HepG2 (cell line): Measurements from ENCODE around the gene CSF3R. TPM values are rescaled to one million over a fixed set of nuclear protein-coding genes. Genes with fewer than 3 reads are reported as not detected.

Source experiments
- BCL6 ChIP-seq: IDR thresholded peaks from 2 replicates; pipeline ENCODE4 v1.6.1; 2016; ENCODE audit warnings: missing genetic modification reagents, missing compliant biosample characterization
- ESRRA ChIP-seq: sonication (generic); formaldehyde crosslinking; IDR thresholded peaks from 2 replicates; pipeline ENCODE4 v1.5.1; 2020; ENCODE audit warnings: mild to moderate bottlenecking, low read depth, missing genetic modification reagents
- EZH2 ChIP-seq: conservative IDR thresholded peaks from 2 replicates; pipeline ENCODE4 v1.6.1; 2012; ENCODE audit warnings: mild to moderate bottlenecking, low read depth, low read length, moderate library complexity
- FOXP1 ChIP-seq, 2 experiments: fragments of 450-650 bp in 1 of 2; IDR thresholded peaks; 2 replicates each; pipeline ENCODE4 v1.6.1; 2017 to 2018; ENCODE audit warnings: antibody characterized with exemption in 1 of 2
- GLI4 ChIP-seq: sonication (generic); formaldehyde crosslinking; IDR thresholded peaks from 2 replicates; pipeline ENCODE4 v1.5.1; 2020; ENCODE audit warnings: missing genetic modification reagents, mild to moderate bottlenecking, moderate library complexity, borderline replicate concordance
- HDAC2 ChIP-seq: sonication (generic); formaldehyde crosslinking; IDR thresholded peaks from 2 replicates; pipeline ENCODE4 v1.4.0; 2020; ENCODE audit warnings: missing genetic modification reagents
- IKZF4 ChIP-seq: sonication (generic); formaldehyde crosslinking; IDR thresholded peaks from 2 replicates; pipeline ENCODE4 v1.5.1; 2020; ENCODE audit warnings: borderline replicate concordance, mild to moderate bottlenecking, low read depth, missing genetic modification reagents; ENCODE audit errors: not compliant biosample characterization
- KAT8 ChIP-seq: IDR thresholded peaks from 2 replicates; pipeline ENCODE4 v1.6.1; 2016; ENCODE audit warnings: missing genetic modification reagents, missing compliant biosample characterization
- KDM5B ChIP-seq: sonication (generic); formaldehyde crosslinking; IDR thresholded peaks from 2 replicates; pipeline ENCODE4 v1.4.0; 2020; ENCODE audit warnings: missing genetic modification reagents, mild to moderate bottlenecking, borderline replicate concordance
- KLF15 ChIP-seq: sonication (generic); formaldehyde crosslinking; IDR thresholded peaks from 2 replicates; pipeline ENCODE4 v1.8.1; 2023; ENCODE audit warnings: borderline replicate concordance, mild to moderate bottlenecking, inconsistent platforms, missing genetic modification reagents, mixed read lengths
- MXD1 ChIP-seq: sonication (generic); formaldehyde crosslinking; IDR thresholded peaks from 2 replicates; pipeline ENCODE4 v1.4.0; 2020; ENCODE audit warnings: mild to moderate bottlenecking, missing genetic modification reagents
- NFE2 ChIP-seq: sonication (generic); formaldehyde crosslinking; IDR thresholded peaks from 2 replicates; pipeline ENCODE4 v1.4.0; 2020; ENCODE audit warnings: missing genetic modification reagents
- TARDBP ChIP-seq: sonication (generic); formaldehyde crosslinking; IDR thresholded peaks from 2 replicates; pipeline ENCODE4 v1.8.0; 2022; ENCODE audit warnings: mild to moderate bottlenecking, missing genetic modification reagents
- USF2 ChIP-seq, 2 experiments: sonication (generic) in 1 of 2; formaldehyde crosslinking in 1 of 2; IDR thresholded peaks; 2 replicates each; pipeline versions ENCODE4 v1.5.1 to v1.6.1; 2011 to 2020; ENCODE audit warnings: borderline replicate concordance in 1 of 2, low read depth in 1 of 2, low read length in 1 of 2, mild to moderate bottlenecking in 1 of 2, missing genetic modification reagents in 1 of 2, moderate library complexity in 1 of 2
- ZFP90 ChIP-seq: sonication (generic); formaldehyde crosslinking; IDR thresholded peaks from 2 replicates; pipeline ENCODE4 v1.8.0; 2022; ENCODE audit warnings: missing genetic modification reagents, mild to moderate bottlenecking, inconsistent platforms, borderline replicate concordance
- ZNF569 ChIP-seq: sonication (generic); formaldehyde crosslinking; IDR thresholded peaks from 2 replicates; pipeline ENCODE4 v1.5.0; 2020; ENCODE audit warnings: mild to moderate bottlenecking, missing genetic modification reagents, moderate library complexity, borderline replicate concordance
- ZNF646 ChIP-seq: sonication (generic); formaldehyde crosslinking; IDR thresholded peaks from 2 replicates; pipeline ENCODE4 v1.9.0; 2021; ENCODE audit warnings: mild to moderate bottlenecking, missing genetic modification reagents
- ZNF879 ChIP-seq: sonication (generic); formaldehyde crosslinking; IDR thresholded peaks from 2 replicates; pipeline ENCODE4 v1.8.1; 2023; ENCODE audit warnings: missing genetic modification reagents
- ZSCAN20 ChIP-seq: sonication (generic); formaldehyde crosslinking; IDR thresholded peaks from 2 replicates; pipeline ENCODE4 v1.4.0; 2020; ENCODE audit warnings: missing genetic modification reagents, mild to moderate bottlenecking, borderline replicate concordance
- polyA plus RNA-seq, 8 experiments: library from polyadenylated mRNA; depleted of rRNA in 3 of 8; stranded (reverse) in 7 of 8; unstranded in 1 of 8; fragments of >200 nt; fragmentation: Illumina TruSeq in 4 of 8; extraction: Trizol in 4 of 8; gene quantifications; 2 replicates each; pipeline versions ENCODE4 v1.2.1 to v1.2.3, GENCODE V29; 2011 to 2016; ENCODE audit warnings: low read depth in 4 of 8, missing spikeins in 1 of 8, mixed read lengths in 1 of 8; ENCODE audit not compliant: insufficient read depth in 1 of 8
- total RNA-seq, 5 experiments: library from RNA; depleted of rRNA; stranded (reverse); fragments of >200 nt; fragmentation: Illumina TruSeq; extraction: Trizol; gene quantifications; 2 replicates each; pipeline ENCODE4 v1.2.3, GENCODE V29; 2016; ENCODE audit warnings: low read depth in 1 of 5

CSF3R gene
- total and polyA plus RNA-seq, 2 of the 13 experiments (the other 11 are each of a cell fraction or from before 2014, with no cell fraction given): 11.9 to 28.8 TPM

- TF ChIP-seq FOXP1 (IDR thresholded peaks at IDR 0.05): no peak
- TF ChIP-seq FOXP1 (CRISPR knock-in tag; IDR thresholded peaks at IDR 0.05): peak; percentile 60; the same call in 1 of the 2 replicates
- TF ChIP-seq BCL6 (CRISPR knock-in tag): peak; percentile 52; the same call in 1 of the 2 replicates
- TF ChIP-seq ZNF646 (CRISPR knock-in tag): no peak
- peak; percentile 44; the same call in 1 of the 2 replicates for TF ChIP-seq KDM5B (CRISPR knock-in tag)
- peak; percentile 85; the same call in 1 of the 2 replicates for TF ChIP-seq GLI4 (CRISPR knock-in tag)
- peak; percentile 88; the same call in 1 of the 2 replicates for TF ChIP-seq MXD1 (CRISPR knock-in tag)
- TF ChIP-seq ZSCAN20 (CRISPR knock-in tag): no peak
- TF ChIP-seq IKZF4: peak; percentile 70
- TF ChIP-seq KAT8 (CRISPR knock-in tag): peak; percentile 97
- peak; percentile 91 for TF ChIP-seq HDAC2
- no peak for TF ChIP-seq ZNF569
- peak; percentile 59 for TF ChIP-seq USF2 (IDR thresholded peaks at IDR 0.05; ENCODE audit: low read depth, low read length)
- peak; percentile 68 for TF ChIP-seq USF2 (CRISPR knock-in tag; IDR thresholded peaks at IDR 0.05; ENCODE audit: borderline replicate concordance)
- peak; percentile 82 for TF ChIP-seq ESRRA (CRISPR knock-in tag)
- TF ChIP-seq KLF15 (CRISPR knock-in tag): peak; percentile 55; the same call in 1 of the 2 replicates
- no peak; the same call in 1 of the 2 replicates for TF ChIP-seq ZFP90 (CRISPR knock-in tag)
- TF ChIP-seq EZH2: no peak
- 0 out of 2 replicates have a peak, but pooled peaks have one; percentile 70 for TF ChIP-seq TARDBP (CRISPR knock-in tag)
- TF ChIP-seq NFE2 (CRISPR knock-in tag): no peak
- TF ChIP-seq ZNF879 (CRISPR knock-in tag): peak; percentile 61; the same call in 1 of the 2 replicates
These were observed 18.7 kb downstream of the CSF3R start, which contains the start of gene MRPS15 (continued) for GRCh38 chr1:36463803-36464604.
